Breast epithelium (tissue), 4 donors: ENCODE data around the gene ACTR2. TPM values are rescaled to one million over a fixed set of nuclear protein-coding genes. Genes with fewer than 3 reads are reported as not detected.
A peak's percentile ranks its signal among the peaks of the same experiment; 100 is the strongest.

Source experiments
- DNase-seq, 2 donors: peaks; one replicate each; pipeline ENCODE4 v3.0.0-alpha.2; 2019; ENCODE audit warnings: low spot score in 2 of 2
- H3K27ac ChIP-seq, 2 donors: fragments of 200-600 bp; sonication (generic) in 1 of 2; one replicate each; pipeline ENCODE4 v1.5.1; 2016 to 2019; ENCODE audit warnings: mild to moderate bottlenecking in 1 of 2
- H3K27me3 ChIP-seq, 2 donors: fragments of 200-600 bp; sonication (generic) in 1 of 2; one replicate each; pipeline versions ENCODE4 v1.5.1 to v1.6.0; 2017 to 2019; ENCODE audit warnings: control low read depth in 1 of 2, mild to moderate bottlenecking in 1 of 2
- H3K36me3 ChIP-seq: fragments of 200-600 bp; one replicate; pipeline ENCODE4 v1.5.1; 2019
- H3K4me1 ChIP-seq, 2 donors: fragments of 200-600 bp; sonication (generic); one replicate each; pipeline ENCODE4 v1.5.1; 2016 to 2019; ENCODE audit warnings: control low read depth in 1 of 2
- H3K4me3 ChIP-seq, 3 donors: fragments of 200-600 bp; sonication (generic); 1 replicate in 2 of 3; 2 replicates in 1 of 3; pipeline ENCODE4 v1.5.1; 2016 to 2019; ENCODE audit warnings: mild to moderate bottlenecking in 3 of 3, moderate library complexity in 2 of 3
- H3K9me3 ChIP-seq, 2 donors: fragments of 200-600 bp; sonication (generic) in 1 of 2; one replicate each; pipeline ENCODE4 v1.5.1; 2016 to 2019; ENCODE audit warnings: control low read depth in 1 of 2
- CTCF ChIP-seq, 3 donors: fragments of 450-650 bp; IDR thresholded peaks; one replicate each; pipeline ENCODE4 v1.5.1; 2016 to 2017; ENCODE audit warnings: antibody characterized with exemption in 3 of 3, mild to moderate bottlenecking in 3 of 3, moderate library complexity in 3 of 3
- POLR2A ChIP-seq: fragments of 450-650 bp; IDR thresholded peaks from one replicate; pipeline ENCODE4 v1.6.1; 2016; ENCODE audit warnings: antibody characterized with exemption, mild to moderate bottlenecking, moderate library complexity
- POLR2AphosphoS5 ChIP-seq, 3 donors: sonication (generic); formaldehyde crosslinking; IDR thresholded peaks; one replicate each; pipeline ENCODE4 v1.6.1; 2017; ENCODE audit warnings: antibody characterized with exemption in 3 of 3
- intact Hi-C: fragments of 100-400 bp; cut with DNase I; formaldehyde crosslinking; loops from one replicate; pipeline ENCODE4 v1.15.1; 2023; ENCODE audit warnings: low total_unique reads
- total RNA-seq, 3 donors: library from RNA; depleted of rRNA; stranded (reverse); fragments of >200 nt; gene quantifications; one replicate each; pipeline ENCODE4 v1.1.0, GENCODE V29; 2016

The ACTR2 gene
- total RNA-seq, 3 donors from 2014 or later: 74.7 to 98.4 (median 75.1) TPM

- Histone ChIP-seq H3K4me3 (peak overlapping the region in 1 of 3 donors; percentile 28), H3K36me3 (no peaks in the 10 kb centered on the region), H3K4me1 (peaks cover 10 to 21% of the 10 kb centered on the region in 2 donors), H3K9me3 (no peaks in the 10 kb centered on the region), H3K27ac (peak overlapping the region; percentile 57 to 91), H3K27me3 (no peaks in the 10 kb centered on the region)
- TF ChIP-seq POLR2A: no peak
- no peak for TF ChIP-seq CTCF (IDR thresholded peaks at IDR 0.05)
- TF ChIP-seq POLR2AphosphoS5 (IDR thresholded peaks at IDR 0.05): peak; percentile 60 to 86 (median 85)
- intact Hi-C loops: loop anchor here (10.0 kb wide), 1 partner anchor 135 kb away; the partner anchor contains the start of gene SPRED2
- peak; percentile 76 to 78 for DNase-seq
Observed at GRCh38 chr2:65300134-65300760, 72.6 kb downstream of the ACTR2 start.

GRCh38 chr2:65300761-65301711 lies 73.4 kb downstream of the ACTR2 start:
- peaks cover 10 to 21% of the 10 kb centered on the region in 2 donors for H3K4me1 ChIP-seq
- no peak for DNase-seq
- no peaks in the 10 kb centered on the region for H3K9me3 ChIP-seq
- intact Hi-C loops: loop anchor here (10.0 kb wide), 1 partner anchor 134 kb away; the partner anchor contains the start of gene SPRED2
- TF ChIP-seq POLR2AphosphoS5 (IDR thresholded peaks at IDR 0.05) (no peak), CTCF (IDR thresholded peaks at IDR 0.05) (no peak), POLR2A (no peak)
- H3K36me3 ChIP-seq: no peaks in the 10 kb centered on the region
- H3K27ac ChIP-seq: peak overlapping the region; percentile 74 to 91
- no peaks in the 10 kb centered on the region for H3K27me3 ChIP-seq
- H3K4me3 ChIP-seq: peak overlapping the region in 1 of 3 donors; percentile 28

GRCh38 chr2:65305934-65306333 lies 78.3 kb downstream of the ACTR2 start:
- Histone ChIP-seq H3K27me3 (no peaks in the 10 kb centered on the region), H3K36me3 (no peaks in the 10 kb centered on the region), H3K27ac (no peak overlapping the region), H3K4me1 (peaks cover 17% of the 10 kb centered on the region in 2 donors), H3K9me3 (no peaks in the 10 kb centered on the region), H3K4me3 (no peak overlapping the region)
- intact Hi-C loops: loop anchor here (10.0 kb wide), 1 partner anchor 129 kb away; the partner anchor contains the start of gene SPRED2
- DNase-seq: no peak
- TF ChIP-seq CTCF (IDR thresholded peaks at IDR 0.05) (no peak), POLR2AphosphoS5 (IDR thresholded peaks at IDR 0.05) (no peak), POLR2A (no peak)

GRCh38 chr2:65309699-65310098 lies 82.1 kb downstream of the ACTR2 start:
- DNase-seq: peak; percentile 69 to 85
- TF ChIP-seq POLR2A (no peak), POLR2AphosphoS5 (IDR thresholded peaks at IDR 0.05) (peak in 1 of 3 donors; percentile 42), CTCF (IDR thresholded peaks at IDR 0.05) (peak in 2 of 3 donors; percentile 9 to 21)
- intact Hi-C loops: loop anchor here (10.0 kb wide), 1 partner anchor 125 kb away; the partner anchor contains the start of gene SPRED2
- peaks cover 5 to 7% of the 10 kb centered on the region in 2 donors for H3K4me1 ChIP-seq
- H3K27ac ChIP-seq: peak overlapping the region; percentile 71 to 92
- H3K9me3 ChIP-seq: no peaks in the 10 kb centered on the region
- no peaks in the 10 kb centered on the region for H3K27me3 ChIP-seq
- no peak overlapping the region for H3K4me3 ChIP-seq
- peaks cover 4% of the 10 kb centered on the region for H3K36me3 ChIP-seq
